IPS DF 4.7 (cell line): ENCODE data around the gene PWWP3B.
"Not testable (repeated sequence)": the region's sequence is repeated elsewhere in the genome, so short reads cannot be mapped to it uniquely, and the experiment has no call there.

ENCODE experiments used
- DNase-seq: peaks from one replicate; pipeline ENCODE4 v3.0.0-alpha.2; 2013; ENCODE audit warnings: low spot score; ENCODE audit errors: extremely low read depth

The PWWP3B gene

GRCh38 chrX:106168107-106168506 lies at the start of gene PWWP3B:
TSS of gene PWWP3B (plus strand) at chrX:106168305. CDS start at chrX:106205433, 37,128 bp downstream.
- DNase-seq: peak; percentile 9

- no peak for DNase-seq
Measured at GRCh38 chrX:106139048-106139447, 29.1 kb upstream of the PWWP3B start.

- DNase-seq: no peak
Measured at GRCh38 chrX:106144755-106145639, 23.1 kb upstream of the PWWP3B start.

GRCh38 chrX:106150701-106151100 lies 17.4 kb upstream of the PWWP3B start:
- no peak for DNase-seq

- DNase-seq: no peak
Measured at GRCh38 chrX:106159861-106160282, 8.2 kb upstream of the PWWP3B start.

- DNase-seq: no peak
Measured at GRCh38 chrX:106170318-106170717, 2.2 kb downstream of the PWWP3B start.

- DNase-seq: no peak
Measured at GRCh38 chrX:106171293-106171820, 3.3 kb downstream of the PWWP3B start.

GRCh38 chrX:106177106-106177981 lies 9.2 kb downstream of the PWWP3B start:
- DNase-seq: no peak

GRCh38 chrX:106177982-106178321 lies 9.8 kb downstream of the PWWP3B start:
- no peak for DNase-seq

- DNase-seq: no peak
Measured at GRCh38 chrX:106178826-106179225, 10.7 kb downstream of the PWWP3B start.

- not testable (repeated sequence) for DNase-seq
Measured at GRCh38 chrX:106183685-106184084, 15.6 kb downstream of the PWWP3B start.

GRCh38 chrX:106201502-106202178 lies 33.5 kb downstream of the PWWP3B start:
- no peak for DNase-seq

- no peak for DNase-seq
Measured at GRCh38 chrX:106203315-106203714, 35.2 kb downstream of the PWWP3B start.

- no peak for DNase-seq
Measured at GRCh38 chrX:106208154-106208553, 40.0 kb downstream of the PWWP3B start.
